BE2C (cell line): ENCODE measurements around the gene ZNF483.
"Not testable (repeated sequence)": the region's sequence is repeated elsewhere in the genome, so short reads cannot be mapped to it uniquely, and the experiment has no call there.

ENCODE experiments used
- DNase-seq: peaks from one replicate; pipeline ENCODE4 v3.0.0-alpha.2; 2020
- H3K27me3 ChIP-seq: fragments of 250-450 bp; sonication (Bioruptor Pico); 2 replicates; pipeline ENCODE4 v1.5.1; 2020; ENCODE audit warnings: mild to moderate bottlenecking
- H3K36me3 ChIP-seq: fragments of 250-450 bp; sonication (Bioruptor Pico); 2 replicates; pipeline ENCODE4 v1.5.1; 2020; ENCODE audit warnings: mild to moderate bottlenecking
- H3K4me1 ChIP-seq: fragments of 250-450 bp; sonication (Bioruptor Pico); 2 replicates; pipeline ENCODE4 v1.5.1; 2020
- H3K4me3 ChIP-seq: 2 replicates; pipeline ENCODE4 v1.5.1; 2011; ENCODE audit warnings: low read depth, low read length
- H3K9me3 ChIP-seq: fragments of 250-450 bp; sonication (Bioruptor Pico); 2 replicates; pipeline ENCODE4 v1.5.1; 2020
- CTCF ChIP-seq: IDR thresholded peaks from 2 replicates; pipeline ENCODE4 v1.5.1; 2012; ENCODE audit warnings: mild to moderate bottlenecking, low read depth, low read length

ZNF483 gene

GRCh38 chr9:111613436-111614040, 88.6 kb downstream of the ZNF483 start:
- no peaks in the 10 kb centered on the region for H3K9me3 ChIP-seq
- H3K4me3 ChIP-seq = no peak overlapping the region
- H3K4me1 ChIP-seq = no peaks in the 10 kb centered on the region
- no peaks in the 10 kb centered on the region for H3K36me3 ChIP-seq
- TF ChIP-seq CTCF = no peak
- no peaks in the 10 kb centered on the region for H3K27me3 ChIP-seq
- DNase-seq = no peak

- DNase-seq = no peak
- Histone ChIP-seq H3K9me3 (no peaks in the 10 kb centered on the region), H3K36me3 (no peaks in the 10 kb centered on the region), H3K4me1 (no peaks in the 10 kb centered on the region), H3K4me3 (no peak overlapping the region), H3K27me3 (no peaks in the 10 kb centered on the region)
- no peak for TF ChIP-seq CTCF
Measured at GRCh38 chr9:111615928-111616327, 90.9 kb downstream of the ZNF483 start.

- H3K4me3 ChIP-seq, H3K4me1 ChIP-seq, H3K9me3 ChIP-seq, H3K36me3 ChIP-seq, DNase-seq, H3K27me3 ChIP-seq: not testable (repeated sequence)
Measured at GRCh38 chr9:111617349-111617748, 92.4 kb downstream of the ZNF483 start.

GRCh38 chr9:111621895-111622480, 97.0 kb downstream of the ZNF483 start:
- H3K9me3 ChIP-seq = no peaks in the 10 kb centered on the region
- TF ChIP-seq CTCF = peak; percentile 100
- H3K27me3 ChIP-seq = no peaks in the 10 kb centered on the region
- H3K36me3 ChIP-seq = no peaks in the 10 kb centered on the region
- DNase-seq = peak; percentile 52
- no peaks in the 10 kb centered on the region for H3K4me1 ChIP-seq
- H3K4me3 ChIP-seq = no peak overlapping the region

GRCh38 chr9:111622626-111623025, 97.6 kb downstream of the ZNF483 start:
- Histone ChIP-seq H3K27me3 (no peaks in the 10 kb centered on the region), H3K4me3 (no peak overlapping the region), H3K9me3 (no peaks in the 10 kb centered on the region), H3K4me1 (no peaks in the 10 kb centered on the region), H3K36me3 (no peaks in the 10 kb centered on the region)
- no peak for DNase-seq
- TF ChIP-seq CTCF = no peak
